C4-2B (cell line): ENCODE results near the gene SAP30L.

Source experiments
- CTCF ChIP-seq: fragments of 450-650 bp; conservative IDR thresholded peaks from 2 replicates; pipeline ENCODE4 v1.5.1; 2017; ENCODE audit warnings: mild to moderate bottlenecking
- ZFX ChIP-seq: fragments of 450-650 bp; IDR thresholded peaks from 2 replicates; pipeline ENCODE4 v1.6.1; 2017

GRCh38 chr5:154447089-154447725 is 1.4 kb downstream of the SAP30L start:
- TF ChIP-seq CTCF (no peak), ZFX (no peak)
